SK-N-SH treated with all-trans-retinoic acid at 6 μM for 48 hours (cell line): Measurements from ENCODE around the gene CACNA2D4.

ENCODE experiments used
- ARNTL ChIP-seq: fragments of 450-650 bp; formaldehyde crosslinking; IDR thresholded peaks from 2 replicates; pipeline ENCODE4 v1.5.0; 2020; ENCODE audit warnings: low read depth, mild to moderate bottlenecking, moderate library complexity, borderline replicate concordance
- BACH2 ChIP-seq: fragments of 250-450 bp; sonication (Bioruptor Pico); IDR thresholded peaks from 2 replicates; pipeline ENCODE4 v1.9.0; 2021; ENCODE audit warnings: mild to moderate bottlenecking, borderline replicate concordance
- CSDC2 ChIP-seq: fragments of 250-450 bp; sonication (Bioruptor Pico); IDR thresholded peaks from 2 replicates; pipeline ENCODE4 v1.5.0; 2020; ENCODE audit warnings: mild to moderate bottlenecking, moderate library complexity
- CSRNP3 ChIP-seq: fragments of 250-450 bp; sonication (Bioruptor Pico); IDR thresholded peaks from 2 replicates; pipeline ENCODE4 v1.5.1; 2021; ENCODE audit warnings: mild to moderate bottlenecking, moderate library complexity
- ESRRG ChIP-seq: fragments of 250-450 bp; sonication (Bioruptor Pico); IDR thresholded peaks from 2 replicates; pipeline ENCODE4 v1.6.1; 2021; ENCODE audit warnings: mild to moderate bottlenecking
- GLIS3 ChIP-seq: fragments of 250-450 bp; sonication (Bioruptor Pico); IDR thresholded peaks from 2 replicates; pipeline ENCODE4 v1.5.0; 2020; ENCODE audit warnings: mild to moderate bottlenecking, moderate library complexity
- ISL1 ChIP-seq: fragments of 250-450 bp; sonication (Bioruptor Pico); IDR thresholded peaks from 2 replicates; pipeline ENCODE4 v2.1.2; 2022; ENCODE audit warnings: mild to moderate bottlenecking, moderate library complexity
- PATZ1 ChIP-seq: fragments of 250-450 bp; sonication (Bioruptor Pico); IDR thresholded peaks from 2 replicates; pipeline ENCODE4 v1.8.0; 2020; ENCODE audit warnings: mild to moderate bottlenecking, moderate library complexity, borderline replicate concordance
- PPARA ChIP-seq: fragments of 250-450 bp; sonication (Bioruptor Pico); IDR thresholded peaks from 2 replicates; pipeline ENCODE4 v1.5.0; 2020; ENCODE audit warnings: mild to moderate bottlenecking, borderline replicate concordance
- SNAI2 ChIP-seq: fragments of 250-450 bp; sonication (Bioruptor Pico); IDR thresholded peaks from 2 replicates; pipeline ENCODE4 v1.5.0; 2020; ENCODE audit warnings: mild to moderate bottlenecking, moderate library complexity
- TCF4 ChIP-seq: fragments of 250-450 bp; sonication (Bioruptor Pico); IDR thresholded peaks from 2 replicates; pipeline ENCODE4 v1.8.0; 2021; ENCODE audit warnings: mild to moderate bottlenecking, moderate library complexity, borderline replicate concordance
- ZFP30 ChIP-seq: fragments of 450-650 bp; formaldehyde crosslinking; IDR thresholded peaks from 2 replicates; pipeline ENCODE4 v1.5.0; 2022; ENCODE audit warnings: mild to moderate bottlenecking, moderate library complexity
- ZNF565 ChIP-seq: fragments of 450-650 bp; formaldehyde crosslinking; conservative IDR thresholded peaks from 2 replicates; pipeline ENCODE4 v1.5.0; 2020; ENCODE audit warnings: low read depth, mild to moderate bottlenecking, moderate library complexity
- ZNF8 ChIP-seq: fragments of 450-650 bp; formaldehyde crosslinking; IDR thresholded peaks from 2 replicates; pipeline ENCODE4 v1.5.0; 2020; ENCODE audit warnings: mild to moderate bottlenecking, moderate library complexity

- TF ChIP-seq ARNTL (CRISPR knock-in tag): no peak
- no peak for TF ChIP-seq CSDC2
- TF ChIP-seq PATZ1: no peak
- no peak for TF ChIP-seq ZNF8 (CRISPR knock-in tag)
- TF ChIP-seq ISL1 (CRISPR knock-in tag): no peak
- TF ChIP-seq CSRNP3: no peak
- TF ChIP-seq GLIS3 (CRISPR knock-in tag): no peak
- no peak for TF ChIP-seq TCF4 (CRISPR knock-in tag)
- no peak for TF ChIP-seq SNAI2 (CRISPR knock-in tag)
- no peak for TF ChIP-seq ZNF565 (CRISPR knock-in tag)
- TF ChIP-seq ZFP30 (CRISPR knock-in tag): no peak
- TF ChIP-seq BACH2 (CRISPR knock-in tag): no peak
- TF ChIP-seq PPARA (CRISPR knock-in tag): no peak
- no peak for TF ChIP-seq ESRRG (CRISPR knock-in tag)
These were observed 11.0 kb upstream of the CACNA2D4 start for GRCh38 chr12:1929241-1929984.
